Hippocampal formation (tissue), 2 donors: ENCODE measurements around the gene MAPK4.

ENCODE experiments used
- DNase-seq, 2 donors: peaks; one replicate each; lab custom pipeline; 2025; lab: John Stamatoyannopoulos, UW

The MAPK4 gene

GRCh38 chr18:50653402-50654093 is 93.7 kb downstream of the MAPK4 start:
- DNase-seq, result no peak

- DNase-seq, result no peak
These were observed 94.3 kb downstream of the MAPK4 start for GRCh38 chr18:50654211-50654610.

- DNase-seq, result peak in 1 of 2 donors; percentile 63
These were observed 95.0 kb downstream of the MAPK4 start for GRCh38 chr18:50654658-50655550.

- DNase-seq, result no peak
These were observed 96.5 kb downstream of the MAPK4 start for GRCh38 chr18:50656396-50656795.

GRCh38 chr18:50656841-50657470 is 97.1 kb downstream of the MAPK4 start:
- no peak for DNase-seq

- no peak for DNase-seq
These were observed 98.7 kb downstream of the MAPK4 start for GRCh38 chr18:50658601-50659000.

- DNase-seq, result peak in 1 of 2 donors; percentile 35
These were observed 99.5 kb downstream of the MAPK4 start for GRCh38 chr18:50659091-50660003.

GRCh38 chr18:50661013-50661412 is 101.1 kb downstream of the MAPK4 start:
- no peak for DNase-seq

- no peak for DNase-seq
These were observed 102.3 kb downstream of the MAPK4 start for GRCh38 chr18:50662177-50662576.

GRCh38 chr18:50662775-50663383 is 103.0 kb downstream of the MAPK4 start:
- no peak for DNase-seq

GRCh38 chr18:50663626-50664441 is 103.9 kb downstream of the MAPK4 start:
- DNase-seq, result no peak

- no peak for DNase-seq
These were observed 105.1 kb downstream of the MAPK4 start for GRCh38 chr18:50665015-50665414.

GRCh38 chr18:50665519-50665918 is 105.6 kb downstream of the MAPK4 start:
- no peak for DNase-seq

- DNase-seq, result no peak
These were observed 106.6 kb downstream of the MAPK4 start for GRCh38 chr18:50666536-50666935.

- no peak for DNase-seq
These were observed 111.5 kb downstream of the MAPK4 start for GRCh38 chr18:50671376-50671775.

- no peak for DNase-seq
These were observed 114.6 kb downstream of the MAPK4 start for GRCh38 chr18:50674307-50674980.

- no peak for DNase-seq
These were observed 115.2 kb downstream of the MAPK4 start for GRCh38 chr18:50675043-50675442.

- DNase-seq, result no peak
These were observed 118.8 kb downstream of the MAPK4 start for GRCh38 chr18:50678651-50679050.

GRCh38 chr18:50679056-50679455 is 119.2 kb downstream of the MAPK4 start:
- no peak for DNase-seq

- no peak for DNase-seq
These were observed 119.8 kb downstream of the MAPK4 start for GRCh38 chr18:50679656-50680055.
